HG02884 (cell line): Measurements from ENCODE around the gene ITGB6.

Experiments
- ATAC-seq: cut with Tn5 transposase; IDR thresholded peaks from one replicate; pipeline ENCODE4 v1.9.1; 2021; ENCODE audit warnings: mild to moderate bottlenecking, moderate library complexity; ENCODE audit not compliant: unreplicated experiment

ITGB6 gene

GRCh38 chr2:160054984-160055725, 144.9 kb downstream of the ITGB6 start:
- no peak for ATAC-seq

GRCh38 chr2:160053946-160054345, 146.1 kb downstream of the ITGB6 start:
- no peak for ATAC-seq

- ATAC-seq, result no peak
These were observed 147.5 kb downstream of the ITGB6 start for GRCh38 chr2:160052531-160052930.

- ATAC-seq, result no peak
These were observed 148.7 kb downstream of the ITGB6 start for GRCh38 chr2:160051371-160051800.

GRCh38 chr2:160050147-160050546, 149.9 kb downstream of the ITGB6 start:
- no peak for ATAC-seq
